Stimulated activated CD4-positive, alpha-beta T cell treated with anti-CD3 and anti-CD28 coated beads, Interleukin-12 subunit alpha, Interleukin-12 subunit beta, amount 100 ng/mL, for 24 hours (primary cell): ENCODE data around the gene PCOLCE2.

Experiments used
- DNase-seq, 2 experiments: peaks; one replicate each; pipeline ENCODE4 v3.0.0-alpha.2; 2020; ENCODE audit warnings: low read depth in 2 of 2

Gene PCOLCE2

GRCh38 chr3:142866841-142867631, 21.8 kb downstream of the PCOLCE2 start:
- DNase-seq: no peak

DNA sequence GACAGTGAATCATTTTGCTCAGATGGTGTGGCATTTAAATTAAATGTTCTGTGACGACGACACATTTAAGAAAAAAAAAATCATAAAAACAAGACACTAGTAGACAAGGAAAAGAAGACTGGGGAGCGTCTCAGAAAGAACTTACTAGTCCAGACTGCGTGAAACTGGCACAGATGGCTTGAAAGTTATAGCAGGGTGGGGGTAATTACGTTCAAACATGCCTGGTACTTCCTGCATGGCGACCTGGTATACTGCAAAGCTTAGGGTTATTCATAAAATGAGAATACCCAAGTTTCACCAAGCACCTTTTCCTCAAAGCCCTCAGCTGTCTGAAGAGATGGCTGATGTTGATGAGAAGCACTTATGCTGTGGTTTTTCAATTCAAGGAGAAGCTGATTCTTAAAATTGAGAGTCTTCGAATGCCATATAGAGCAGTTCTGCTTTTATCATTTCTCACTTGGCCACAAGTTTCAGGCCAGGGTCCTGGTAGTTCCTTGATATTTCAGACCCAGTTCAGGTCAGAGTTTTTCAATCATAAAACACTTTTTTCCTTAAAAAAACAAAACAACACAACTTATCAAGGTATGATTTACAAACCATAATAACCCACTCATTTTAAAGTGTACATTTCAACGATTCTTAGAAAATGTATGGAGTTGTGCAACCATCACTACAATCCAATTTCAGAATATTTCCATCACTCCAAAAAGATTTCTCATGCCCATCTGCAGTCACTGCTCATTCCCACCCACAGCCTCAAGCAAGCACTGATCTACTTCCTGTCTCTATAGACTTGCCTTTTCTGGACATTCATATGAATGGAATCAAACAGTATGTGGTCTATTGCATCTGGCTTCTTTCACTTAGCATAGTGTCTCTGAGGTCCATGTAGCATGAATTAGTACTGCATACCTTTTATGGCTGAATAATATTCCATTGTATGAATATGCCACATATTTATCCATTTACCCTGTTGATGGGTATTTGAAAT, 24.7 kb downstream of the PCOLCE2 start:
- no peak for DNase-seq

DNA sequence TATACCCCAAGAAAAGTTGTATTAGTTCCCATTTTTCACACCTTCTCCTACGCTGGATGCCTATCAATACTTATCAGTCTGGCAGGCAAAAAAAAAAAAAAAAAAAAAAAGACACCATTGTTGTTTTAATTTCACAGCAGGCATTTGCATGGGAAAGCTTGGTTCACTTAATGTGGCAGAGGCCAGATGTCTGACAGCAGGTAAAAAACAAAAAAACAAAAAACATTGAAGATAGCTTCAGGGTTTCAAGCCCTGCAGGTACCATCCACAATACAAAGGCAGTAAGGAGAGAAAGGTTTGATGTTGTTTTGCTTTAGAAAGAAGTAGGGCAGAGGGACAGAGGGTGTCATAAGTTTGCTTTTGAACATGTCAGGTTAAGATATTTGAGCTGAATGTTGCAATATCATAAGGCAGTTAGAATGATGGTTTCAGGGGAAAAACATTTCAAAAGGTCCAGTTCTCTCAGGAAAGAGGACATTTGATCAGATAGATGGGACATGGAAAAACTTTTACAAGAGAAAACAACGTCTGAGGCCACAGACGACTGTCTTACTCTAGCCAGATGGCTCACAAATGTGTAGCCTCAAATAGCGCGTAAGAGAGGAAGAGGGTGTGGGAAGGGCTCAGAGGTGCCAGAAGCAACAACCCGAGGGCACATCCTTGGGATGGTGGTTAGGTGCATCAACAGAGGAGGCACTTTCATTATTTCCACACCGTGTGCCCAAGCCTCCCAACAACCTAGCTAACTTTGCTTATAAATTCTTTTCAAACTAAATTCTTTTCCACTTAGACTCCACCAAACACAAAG, 25.7 kb downstream of the PCOLCE2 start:
- no peak for DNase-seq

DNA sequence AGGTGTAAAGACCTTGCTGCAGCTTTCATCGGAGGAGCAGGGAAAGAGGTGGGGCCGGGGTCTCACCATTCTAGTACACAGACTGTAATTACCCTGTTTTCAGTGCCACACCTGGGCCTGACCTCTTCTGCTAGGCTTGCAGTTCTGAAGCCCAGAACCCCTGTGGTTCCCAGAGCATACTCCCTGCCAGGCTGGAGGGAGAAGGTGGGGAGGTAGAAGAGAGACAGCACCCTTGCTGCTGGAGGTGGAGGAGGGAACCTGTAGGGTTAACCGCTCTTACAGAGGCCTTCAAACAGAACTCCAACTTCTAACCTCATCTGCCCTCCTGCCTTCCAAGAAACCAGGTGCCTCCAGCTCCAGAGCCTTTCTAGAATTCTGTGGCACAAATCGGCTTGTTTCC, 27.0 kb downstream of the PCOLCE2 start:
- DNase-seq: no peak

GRCh38 chr3:142858043-142858442, 30.8 kb downstream of the PCOLCE2 start:
- no peak for DNase-seq

- no peak for DNase-seq
These were observed 31.8 kb downstream of the PCOLCE2 start for GRCh38 chr3:142857056-142857455.

- DNase-seq: no peak
These were observed 35.4 kb downstream of the PCOLCE2 start for GRCh38 chr3:142853270-142854168.

DNA sequence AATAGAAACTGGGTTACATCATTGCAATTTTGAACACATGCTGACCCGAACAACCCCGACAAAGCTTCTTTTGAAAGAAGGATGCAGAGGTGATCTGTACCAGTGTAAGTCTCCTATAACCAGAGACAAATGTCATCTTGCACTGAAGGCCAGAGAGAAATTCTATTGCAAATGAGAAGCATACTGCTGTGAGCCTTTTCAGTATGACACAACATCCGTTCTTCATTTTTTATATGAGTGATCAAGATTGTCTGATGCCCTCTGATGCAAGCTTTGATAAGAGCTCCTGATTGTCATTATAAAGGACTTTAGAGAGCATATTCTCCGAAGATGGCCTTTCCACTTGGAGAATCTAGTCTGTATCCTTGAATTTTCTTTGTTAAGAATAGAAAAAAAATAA, 36.9 kb downstream of the PCOLCE2 start:
- no peak for DNase-seq

GRCh38 chr3:142850395-142851023, 38.4 kb downstream of the PCOLCE2 start:
- DNase-seq: no peak

DNA sequence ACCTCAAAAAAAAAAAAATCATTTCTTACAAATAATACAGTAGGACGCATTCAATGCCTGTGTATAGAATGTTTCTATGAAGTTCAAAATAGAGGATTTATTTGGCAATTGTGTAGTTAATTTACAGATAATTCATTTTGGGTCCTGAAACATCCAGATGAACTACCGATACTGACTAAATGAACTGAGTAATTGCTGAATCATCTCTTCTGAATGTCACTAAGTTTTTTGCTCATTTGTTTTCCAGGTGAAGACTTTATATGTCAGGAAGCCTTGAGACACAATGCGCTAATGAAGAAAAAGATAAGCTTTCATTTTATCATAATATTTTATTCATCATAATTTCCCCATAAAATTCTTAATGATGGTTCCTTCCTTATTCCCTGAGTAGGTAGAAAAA, 39.7 kb downstream of the PCOLCE2 start:
- no peak for DNase-seq

- DNase-seq: no peak
These were observed 41.9 kb downstream of the PCOLCE2 start for GRCh38 chr3:142846779-142847577.

GRCh38 chr3:142844339-142844977, 44.4 kb downstream of the PCOLCE2 start:
- no peak for DNase-seq

GRCh38 chr3:142839831-142840230, 49.1 kb downstream of the PCOLCE2 start:
- DNase-seq: no peak

DNA sequence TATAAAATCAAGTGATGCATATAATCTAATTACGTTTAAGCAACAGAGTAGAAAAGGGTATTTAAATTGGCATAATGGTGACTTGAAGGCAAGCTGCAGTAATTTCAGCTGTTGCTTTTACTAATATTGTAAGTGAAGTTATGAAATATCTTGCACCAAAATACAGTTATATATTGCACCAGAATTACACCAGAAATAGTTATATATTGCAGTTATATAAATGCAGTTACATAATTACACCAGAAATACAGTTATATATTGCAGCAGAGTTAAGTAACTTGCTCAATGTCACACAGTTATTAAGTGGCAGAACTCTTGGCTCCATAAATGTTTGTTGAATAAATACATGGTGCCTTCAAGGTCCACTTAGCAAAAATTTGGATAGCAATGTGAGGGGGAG, 51.4 kb downstream of the PCOLCE2 start:
- DNase-seq: no peak

DNA sequence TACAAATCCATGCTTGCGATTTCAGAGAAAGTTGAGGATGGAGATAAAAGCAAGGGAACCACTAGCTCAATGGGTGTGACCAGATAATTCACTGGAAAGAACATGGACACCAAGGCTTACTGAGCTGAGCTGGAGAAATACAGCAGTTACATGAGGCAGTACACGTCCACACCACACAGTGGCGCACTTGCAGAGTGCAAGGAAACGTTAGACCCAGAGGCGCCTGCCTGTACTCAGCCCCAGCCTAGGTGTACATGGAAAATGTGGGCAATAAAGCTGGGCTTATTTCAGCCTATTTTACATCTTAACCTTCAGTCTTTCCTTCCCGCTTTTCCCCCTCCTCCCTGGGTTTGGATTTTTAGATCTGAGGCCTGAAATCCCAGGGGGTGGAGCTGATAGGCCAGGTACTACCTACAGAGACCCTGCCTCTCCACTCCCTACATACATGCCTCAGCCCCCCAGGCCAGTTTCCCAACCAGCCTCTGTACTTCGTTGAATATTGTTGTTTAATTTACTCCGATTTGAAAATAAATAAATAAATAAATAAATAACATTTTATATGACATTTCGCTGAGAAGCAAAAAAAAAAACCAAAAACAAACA, 60.1 kb downstream of the PCOLCE2 start:
- peak; percentile 22 to 71 for DNase-seq

DNA sequence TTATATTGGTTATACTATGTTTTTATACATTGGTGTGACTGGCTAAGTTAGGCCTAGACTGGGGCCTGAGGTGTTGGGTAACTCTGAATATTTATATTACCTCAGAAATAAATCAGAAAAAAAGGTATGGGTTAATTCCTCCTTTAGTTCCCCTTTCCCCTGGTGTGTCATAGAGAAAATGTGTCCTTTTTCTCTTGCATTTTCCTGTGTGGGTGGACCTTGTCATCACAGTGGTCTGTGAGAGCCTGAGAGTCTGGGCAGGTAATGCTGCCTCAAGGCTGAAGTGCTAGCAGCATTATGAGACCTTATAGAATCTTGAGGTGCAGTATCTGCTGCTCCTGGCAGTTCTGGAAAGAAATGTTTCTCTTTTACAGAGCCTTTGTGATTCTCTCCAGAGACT, 69.7 kb downstream of the PCOLCE2 start:
- no peak for DNase-seq

DNA sequence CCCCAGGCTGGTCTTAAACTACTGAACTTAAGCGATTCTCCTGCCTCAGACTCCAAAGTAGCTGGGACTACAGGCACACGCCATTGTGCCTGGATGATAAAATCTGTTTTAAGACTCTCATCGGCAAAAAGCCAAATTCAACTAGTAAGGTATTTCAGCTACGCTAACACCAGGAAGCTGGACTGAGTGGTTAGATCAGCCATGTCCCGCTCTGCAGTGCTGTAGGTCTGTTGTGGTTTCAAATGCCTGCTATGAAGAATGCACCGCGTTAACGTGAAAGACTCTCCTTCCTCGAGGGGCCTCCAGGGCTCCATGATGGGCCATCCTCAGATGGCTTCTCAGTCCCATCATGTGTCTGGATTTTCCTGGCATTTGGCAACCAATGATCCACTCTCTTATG, 70.2 kb downstream of the PCOLCE2 start:
- DNase-seq: no peak

GRCh38 chr3:142817897-142818296, 71.0 kb downstream of the PCOLCE2 start:
- DNase-seq: no peak

GRCh38 chr3:142817356-142817755, 71.5 kb downstream of the PCOLCE2 start:
- DNase-seq: no peak
